HCT116 (cell line): ENCODE results near the gene KCNH3. TPM values are rescaled to one million over a fixed set of nuclear protein-coding genes. Genes with fewer than 3 reads are reported as not detected.

Source experiments
- ATAC-seq: fragments of 200-7000 bp; cut with Tn5 transposase; 2 replicates; pipeline ENCODE4 v1.9.1; 2020; ENCODE audit warnings: mild to moderate bottlenecking, moderate library complexity
- BruUV-seq: library from RNA; stranded (reverse); fragments of 400-500 nt; replicated peaks from 2 replicates; lab custom pipeline; 2021; lab: Mats Ljungman, UMichigan
- CTCF ChIA-PET: fragments of 300-600 bp; sonication (Branson Sonifier 250); formaldehyde crosslinking; loops from one replicate; lab custom pipeline; 2021; ENCODE audit warnings: antibody characterized with exemption; lab: Charles Lee
- POLR2A ChIA-PET: fragments of 300-600, 350-600 bp; sonication (Branson Sonifier 250); formaldehyde crosslinking; loops from one replicate; lab custom pipeline; 2021; ENCODE audit warnings: antibody characterized with exemption; lab: Charles Lee
- RAD21 ChIA-PET, 2 experiments: fragments of 300-600 bp; sonication (Branson Sonifier 250); formaldehyde crosslinking; loops; one replicate each; lab custom pipeline; 2023; ENCODE audit warnings: low total read pairs in 2 of 2; ENCODE audit not compliant: uncharacterized antibody in 2 of 2, unreplicated experiment in 2 of 2, low non-redundant PET in 1 of 2; lab: Charles Lee
- DNase-seq: peaks from one replicate; pipeline ENCODE4 v3.0.0-alpha.2; 2010; ENCODE audit warnings: low read depth, low spot score
- H2AFZ ChIP-seq: fragments of 200-600 bp; shearing (Covaris generic), sonication (generic); 2 replicates; pipeline ENCODE4 v1.6.1; 2017; ENCODE audit warnings: low read depth, mixed run types, mixed read lengths, antibody characterized with exemption, low read length; ENCODE audit not compliant: poor library complexity, severe bottlenecking
- H3K27ac ChIP-seq: 2 replicates; pipeline ENCODE4 v1.5.1; 2012; ENCODE audit warnings: low read depth, low read length
- H3K27me3 ChIP-seq: fragments of 200-600 bp; sonication (generic); 2 replicates; pipeline ENCODE4 v1.6.1; 2016; ENCODE audit warnings: mixed run types, low read length, mixed read lengths; ENCODE audit not compliant: insufficient read depth
- H3K36me3 ChIP-seq, 2 experiments: fragments of 200-500 bp in 1 of 2; fragments of 200-600 bp in 1 of 2; sonication (Bioruptor generic) in 1 of 2; sonication (generic) in 1 of 2; 2 replicates each; pipeline versions ENCODE4 v1.5.1 to v1.6.1; 2014 to 2016; ENCODE audit warnings: low read length in 2 of 2, inconsistent platforms in 1 of 2, mixed read lengths in 1 of 2, mixed run types in 1 of 2; ENCODE audit not compliant: insufficient read depth in 2 of 2, control insufficient read depth in 1 of 2
- H3K4me1 ChIP-seq, 2 experiments: fragments of 200-600 bp in 1 of 2; sonication (generic) in 1 of 2; 2 replicates each; pipeline versions ENCODE4 v1.5.1 to v1.6.1; 2012 to 2017; ENCODE audit warnings: low read length in 2 of 2, inconsistent platforms in 1 of 2, mild to moderate bottlenecking in 1 of 2, mixed read lengths in 1 of 2, mixed run types in 1 of 2, moderate library complexity in 1 of 2; ENCODE audit not compliant: insufficient read depth in 2 of 2, control insufficient read depth in 1 of 2
- H3K4me2 ChIP-seq: fragments of 200-600 bp; sonication (generic); 2 replicates; pipeline ENCODE4 v1.6.1; 2017; ENCODE audit warnings: mixed run types, low read length, mixed read lengths
- H3K4me3 ChIP-seq, 2 experiments: fragments of 200-600 bp in 1 of 2; sonication (generic) in 1 of 2; replicated peaks in 1 of 2; 2 replicates each; pipeline ENCODE4 v1.5.1; 2011 to 2016; ENCODE audit warnings: low read length in 2 of 2, control low read depth in 1 of 2, low read depth in 1 of 2, mild to moderate bottlenecking in 1 of 2, mixed read lengths in 1 of 2, mixed run types in 1 of 2
- H3K79me2 ChIP-seq: fragments of 200-600 bp; sonication (generic); 2 replicates; pipeline ENCODE4 v1.6.1; 2017; ENCODE audit warnings: mild to moderate bottlenecking, mixed run types, low read length, moderate library complexity, mixed read lengths; ENCODE audit not compliant: insufficient read depth
- H3K9ac ChIP-seq: fragments of 200-600 bp; sonication (generic); 2 replicates; pipeline ENCODE4 v1.6.1; 2016; ENCODE audit warnings: low read length, mixed read lengths
- H3K9me2 ChIP-seq: fragments of 200-600 bp; sonication (generic), shearing (Covaris generic); 2 replicates; pipeline ENCODE4 v1.6.1; 2017; ENCODE audit warnings: mixed run types, mild to moderate bottlenecking, moderate library complexity; ENCODE audit not compliant: insufficient read depth
- H3K9me3 ChIP-seq, 2 experiments: fragments of 200-500 bp in 1 of 2; fragments of 200-600 bp in 1 of 2; sonication (Bioruptor generic) in 1 of 2; sonication (generic) in 1 of 2; 2 replicates each; pipeline ENCODE4 v1.6.1; 2014 to 2017; ENCODE audit warnings: low read length in 2 of 2, mixed read lengths in 2 of 2, inconsistent platforms in 1 of 2, low read depth in 1 of 2, mild to moderate bottlenecking in 1 of 2, mixed run types in 1 of 2, moderate library complexity in 1 of 2; ENCODE audit not compliant: control insufficient read depth in 1 of 2, insufficient read depth in 1 of 2
- H4K20me1 ChIP-seq: fragments of 200-600 bp; sonication (generic), shearing (Covaris generic); 2 replicates; pipeline ENCODE4 v1.6.1; 2017; ENCODE audit warnings: mixed run types, mild to moderate bottlenecking, moderate library complexity; ENCODE audit not compliant: insufficient read depth
- CTCF ChIP-seq, 3 experiments: fragments of 200-600 bp in 1 of 3; sonication (generic) in 1 of 3; IDR thresholded peaks in 2 of 3; conservative IDR thresholded peaks in 1 of 3; 2 replicates each; pipeline ENCODE4 v1.5.1; 2012 to 2017; ENCODE audit warnings: low read depth in 2 of 3, low read length in 2 of 3, antibody characterized with exemption in 1 of 3, borderline replicate concordance in 1 of 3, control low read depth in 1 of 3, mild to moderate bottlenecking in 1 of 3, mixed read lengths in 1 of 3, mixed run types in 1 of 3, moderate library complexity in 1 of 3; ENCODE audit not compliant: insufficient read depth in 1 of 3
- EGR1 ChIP-seq: IDR thresholded peaks from 2 replicates; pipeline ENCODE4 v1.6.1; 2012; ENCODE audit warnings: low read depth
- EZH2 ChIP-seq: fragments of 200-600 bp; sonication (generic); IDR thresholded peaks from 2 replicates; pipeline ENCODE4 v1.6.1; 2017; ENCODE audit warnings: antibody characterized with exemption, mixed run types
- EZH2phosphoT487 ChIP-seq: fragments of 200-600 bp; IDR thresholded peaks from 2 replicates; pipeline ENCODE4 v1.6.1; 2018; ENCODE audit warnings: antibody characterized with exemption, borderline replicate concordance
- MAX ChIP-seq: IDR thresholded peaks from 2 replicates; pipeline ENCODE4 v1.6.1; 2012
- POLR2AphosphoS5 ChIP-seq: IDR thresholded peaks from 2 replicates; pipeline ENCODE4 v1.6.1; 2011; ENCODE audit warnings: mild to moderate bottlenecking, low read depth, low read length, moderate library complexity
- SP1 ChIP-seq: IDR thresholded peaks from 2 replicates; pipeline ENCODE4 v1.6.1; 2012; ENCODE audit warnings: low read depth
- ZBTB33 ChIP-seq: IDR thresholded peaks from 2 replicates; pipeline ENCODE4 v1.6.1; 2011; ENCODE audit warnings: mild to moderate bottlenecking, low read length, moderate library complexity; ENCODE audit not compliant: insufficient replicate concordance; ENCODE audit errors: extremely low read depth
- ZNF274 ChIP-seq: fragments of 200-500 bp; sonication (Bioruptor generic); IDR thresholded peaks from 2 replicates; pipeline ENCODE4 v1.6.1; 2014; ENCODE audit warnings: mild to moderate bottlenecking, low read depth, low read length, inconsistent platforms
- intact Hi-C: fragments of 100-400 bp; cut with micrococcal nuclease; formaldehyde crosslinking; loops from 2 replicates; pipeline ENCODE4 v1.10.0; 2022
- total RNA-seq: library from RNA; stranded (reverse); gene quantifications from one replicate; pipeline ENCODE4 v1.2.1, GENCODE V29; 2021; ENCODE audit not compliant: unreplicated experiment

The KCNH3 gene
- total RNA-seq, 1 experiment from 2014 or later: 35.3 TPM

- no peak overlapping the region for H2AFZ ChIP-seq
- TF ChIP-seq EZH2 (no peak), POLR2AphosphoS5 (0 out of 2 replicates have a peak, but pooled peaks have one; percentile 10), EZH2phosphoT487 (no peak), SP1 (no peak)
- no TSS peak for BruUV-seq
- H3K27me3 ChIP-seq: no peaks in the 10 kb centered on the region
- ChIA-PET POLR2A (no interaction called here), RAD21 (no interaction called here), CTCF (interaction anchor here (1.3 to 2.1 kb wide), 2 partner anchors 199 to 226 kb away, joined by 4 to 8 read pairs; no protein-coding TSS in a partner anchor)
- intact Hi-C loops: no loop called here
- H3K27ac ChIP-seq: no peak overlapping the region; the same call in 1 of the 2 replicates
- H3K9ac ChIP-seq: no peak overlapping the region
- no peaks in the 10 kb centered on the region for H3K79me2 ChIP-seq
- H3K4me1 ChIP-seq: peaks cover 0 to 5% of the 10 kb centered on the region in 2 experiments; a peak in 2 of 4 replicates
- no peaks in the 10 kb centered on the region for H4K20me1 ChIP-seq
- no peaks in the 10 kb centered on the region for H3K9me3 ChIP-seq
- ATAC-seq (no peak), DNase-seq (no peak)
- H3K9me2 ChIP-seq: no peaks in the 10 kb centered on the region
- peaks cover 6 to 30% of the 10 kb centered on the region in 2 experiments for H3K36me3 ChIP-seq
- H3K4me3 ChIP-seq: no peak overlapping the region
- H3K4me2 ChIP-seq: no peak overlapping the region
Measured at GRCh38 chr12:49557187-49557916, 18.5 kb downstream of the KCNH3 start.

- intact Hi-C loops: no loop called here
- DNase-seq: no peak
- H3K9me3 ChIP-seq: no peaks in the 10 kb centered on the region
- POLR2A ChIA-PET: no interaction called here
- H3K4me2 ChIP-seq: no peak overlapping the region
- BruUV-seq: no TSS peak
- RAD21 ChIA-PET: interaction anchor here in 1 of 2 experiments (1.2 kb wide), 1 partner anchor 199 kb away, joined by 3 read pairs; no protein-coding TSS in a partner anchor
- no peaks in the 10 kb centered on the region for H3K9me2 ChIP-seq
- peaks cover 10 to 35% of the 10 kb centered on the region in 2 experiments for H3K36me3 ChIP-seq
- H3K79me2 ChIP-seq: no peaks in the 10 kb centered on the region
- CTCF ChIA-PET: interaction anchor here (1.3 to 2.1 kb wide), 2 partner anchors 199 to 226 kb away, joined by 4 to 8 read pairs; no protein-coding TSS in a partner anchor
- no peaks in the 10 kb centered on the region for H3K27me3 ChIP-seq
- H2AFZ ChIP-seq: no peak overlapping the region
- TF ChIP-seq ZNF274: no peak
- no peak for TF ChIP-seq EGR1
- TF ChIP-seq CTCF (IDR thresholded peaks at IDR 0.05 in 2 of 3, conservative IDR thresholded peaks at IDR 0.05 in 1 of 3; ENCODE audit: borderline replicate concordance in 1 of 3, insufficient read depth in 1 of 3, low read depth in 2 of 3, low read length in 2 of 3): peak; percentile 19 to 41 (median 34); a peak in 4 of 6 replicates
- TF ChIP-seq ZBTB33: no peak
- TF ChIP-seq MAX: no peak
- TF ChIP-seq, all 23 proteins: peak for 1
- Histone ChIP-seq H3K27ac (no peak overlapping the region; the same call in 1 of the 2 replicates), H3K9ac (no peak overlapping the region), H4K20me1 (no peaks in the 10 kb centered on the region), H3K4me1 (peaks cover 0 to 5% of the 10 kb centered on the region in 2 experiments; a peak in 2 of 4 replicates), H3K4me3 (no peak overlapping the region)
- peak; percentile 56 for ATAC-seq
Measured at GRCh38 chr12:49557917-49558215, 19.0 kb downstream of the KCNH3 start.
